Measurements from ENCODE around the gene FRMD6.

- TF ChIP-seq CTCF (IDR thresholded peaks at IDR 0.05) (no peak), POLR2AphosphoS5 (IDR thresholded peaks at IDR 0.05; ENCODE audit: low read depth, low read length) (no peak), TCF7L2 (IDR thresholded peaks at IDR 0.05; ENCODE audit: low read depth, low read length) (no peak)
Observed at GRCh38 chr14:51732494-51733112, 80.9 kb downstream of the FRMD6 start.

Data from Panc1 (cell line).